AG04449 (cell line): Measurements from ENCODE around the gene CCNT1.

ENCODE experiments used
- CTCF ChIA-PET: fragments of 350-600 bp; formaldehyde crosslinking; extraction: SDS; loops from one replicate; lab custom pipeline; 2021; ENCODE audit warnings: antibody characterized with exemption; lab: Yijun Ruan, JAX
- POLR2A ChIA-PET: fragments of 400-600, 350-600 bp; formaldehyde crosslinking; extraction: SDS; loops from one replicate; lab custom pipeline; 2020; ENCODE audit warnings: antibody characterized with exemption, inconsistent platforms; lab: Yijun Ruan, JAX
- DNase-seq: peaks from one replicate; pipeline ENCODE4 v3.0.0-alpha.2; 2010; ENCODE audit warnings: low read depth, low spot score
- H3K4me3 ChIP-seq: 2 replicates; pipeline ENCODE4 v1.5.1; 2011; ENCODE audit warnings: low read depth, mild to moderate bottlenecking, control low read depth, low read length
- TF ChIP-seq, protein P1 (sequence below): IDR thresholded peaks from one replicate; pipeline ENCODE4 v1.5.1; 2011; ENCODE audit warnings: mild to moderate bottlenecking, moderate library complexity, low read length, control low read depth, inconsistent platforms; ENCODE audit not compliant: insufficient read depth; ENCODE audit errors: missing control alignments

The CCNT1 gene

DNA sequence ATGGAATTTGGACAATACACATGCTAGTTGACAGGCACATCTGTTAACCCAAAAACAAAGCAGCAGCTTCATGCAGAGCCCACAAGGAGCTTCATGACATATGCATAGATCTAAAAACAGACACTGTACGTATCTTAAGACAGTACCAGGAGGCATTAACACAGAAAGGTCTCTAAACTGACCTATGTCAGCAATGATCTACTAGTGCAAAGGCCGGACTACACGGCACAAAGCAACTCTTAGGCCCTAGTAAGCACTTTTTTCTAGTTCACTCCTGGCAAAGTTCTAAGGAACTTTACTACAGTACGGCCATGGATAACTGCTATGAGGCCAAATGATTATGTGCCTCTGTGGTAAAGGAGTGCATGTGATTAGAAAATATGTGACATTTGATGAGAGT, 26.1 kb downstream of the CCNT1 start:
- TF ChIP-seq, protein P1, sequence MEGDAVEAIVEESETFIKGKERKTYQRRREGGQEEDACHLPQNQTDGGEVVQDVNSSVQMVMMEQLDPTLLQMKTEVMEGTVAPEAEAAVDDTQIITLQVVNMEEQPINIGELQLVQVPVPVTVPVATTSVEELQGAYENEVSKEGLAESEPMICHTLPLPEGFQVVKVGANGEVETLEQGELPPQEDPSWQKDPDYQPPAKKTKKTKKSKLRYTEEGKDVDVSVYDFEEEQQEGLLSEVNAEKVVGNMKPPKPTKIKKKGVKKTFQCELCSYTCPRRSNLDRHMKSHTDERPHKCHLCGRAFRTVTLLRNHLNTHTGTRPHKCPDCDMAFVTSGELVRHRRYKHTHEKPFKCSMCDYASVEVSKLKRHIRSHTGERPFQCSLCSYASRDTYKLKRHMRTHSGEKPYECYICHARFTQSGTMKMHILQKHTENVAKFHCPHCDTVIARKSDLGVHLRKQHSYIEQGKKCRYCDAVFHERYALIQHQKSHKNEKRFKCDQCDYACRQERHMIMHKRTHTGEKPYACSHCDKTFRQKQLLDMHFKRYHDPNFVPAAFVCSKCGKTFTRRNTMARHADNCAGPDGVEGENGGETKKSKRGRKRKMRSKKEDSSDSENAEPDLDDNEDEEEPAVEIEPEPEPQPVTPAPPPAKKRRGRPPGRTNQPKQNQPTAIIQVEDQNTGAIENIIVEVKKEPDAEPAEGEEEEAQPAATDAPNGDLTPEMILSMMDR = no peak
- CTCF ChIA-PET = interaction anchor here (0.6 to 1.3 kb wide), 2 partner anchors 8 to 13 kb away, joined by 3 to 5 read pairs; partner anchors contain the start of gene KANSL2
- POLR2A ChIA-PET = no interaction called here
- H3K4me3 ChIP-seq = no peak overlapping the region
- no peak for DNase-seq

DNA sequence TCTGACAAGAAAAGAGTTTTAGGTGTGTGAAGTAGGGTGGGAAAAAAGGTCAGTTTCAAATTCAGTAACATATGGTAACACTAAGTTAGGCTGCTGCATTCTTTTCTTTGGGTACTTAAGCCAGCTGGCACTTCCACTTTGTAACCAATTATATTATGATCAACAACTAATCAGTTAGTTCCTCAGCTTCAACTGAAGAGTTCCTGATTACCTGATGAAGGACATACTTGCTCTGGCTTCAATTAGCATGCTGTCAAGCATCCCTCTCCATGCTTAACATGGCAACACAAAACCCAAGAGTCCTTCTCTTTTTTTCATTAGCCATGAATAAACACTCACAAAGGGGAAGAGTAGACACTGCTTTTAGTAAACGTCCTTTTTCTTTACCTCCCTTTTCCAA, 27.7 kb downstream of the CCNT1 start:
- POLR2A ChIA-PET = no interaction called here
- H3K4me3 ChIP-seq = no peak overlapping the region
- CTCF ChIA-PET = no interaction called here
- DNase-seq = no peak
- TF ChIP-seq, protein P1 = no peak

DNA sequence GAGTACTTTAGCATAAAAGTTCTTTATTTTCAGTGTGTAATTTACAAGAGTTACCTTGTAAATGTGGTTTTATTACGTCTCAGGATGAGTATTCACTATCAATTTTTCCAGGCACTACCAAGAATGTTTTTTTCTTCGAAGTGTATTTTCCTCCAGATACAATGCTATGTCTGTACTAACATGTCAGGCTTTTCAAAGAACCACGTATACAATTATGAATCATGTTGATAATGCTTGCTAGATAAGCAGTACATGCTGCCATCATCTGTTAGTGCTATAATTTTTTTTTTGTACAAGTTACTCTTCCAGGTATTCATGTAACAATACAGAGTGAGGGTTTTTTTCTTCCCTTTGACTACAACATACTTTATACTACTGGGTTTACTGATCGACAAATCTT, 28.9 kb downstream of the CCNT1 start:
- POLR2A ChIA-PET = no interaction called here
- TF ChIP-seq, protein P1 = no peak
- no peak for DNase-seq
- CTCF ChIA-PET = no interaction called here
- no peak overlapping the region for H3K4me3 ChIP-seq

DNA sequence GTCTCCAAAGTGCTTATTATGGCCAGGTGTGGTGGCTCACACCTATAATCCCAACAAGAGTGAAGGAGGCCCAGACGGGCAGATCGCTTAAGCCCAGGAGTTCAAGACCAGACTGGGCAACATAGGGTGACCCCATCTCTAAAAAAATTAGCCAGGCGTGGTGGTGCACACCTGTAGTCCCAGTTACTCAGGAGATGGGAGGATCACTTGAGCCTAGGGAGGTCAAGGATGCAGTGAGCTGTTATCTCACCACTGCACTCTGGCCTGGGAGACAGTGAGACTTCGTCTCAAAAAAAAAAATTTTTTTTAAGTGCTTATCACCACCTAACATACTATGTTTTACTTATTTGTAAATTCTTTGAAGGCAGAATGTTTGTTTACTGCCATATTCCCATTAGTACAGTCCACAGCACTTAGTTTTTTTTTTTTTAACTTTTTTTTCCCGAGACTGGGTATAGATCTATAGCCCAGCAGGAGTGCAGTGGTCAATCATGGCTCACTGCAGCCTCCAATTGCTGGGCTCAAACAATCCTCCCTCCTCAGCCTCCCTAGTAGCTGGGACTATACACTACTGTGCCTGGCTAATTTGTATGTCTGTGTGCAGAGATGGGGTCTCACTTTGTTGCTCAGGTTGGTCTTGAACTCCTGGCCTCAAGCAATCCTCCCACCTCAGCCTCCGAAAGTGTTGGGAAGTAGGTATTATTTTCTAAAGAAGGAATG, 29.7 kb downstream of the CCNT1 start:
- TF ChIP-seq, protein P1 = no peak
- POLR2A ChIA-PET = no interaction called here
- no peak overlapping the region for H3K4me3 ChIP-seq
- DNase-seq = no peak
- CTCF ChIA-PET = no interaction called here

DNA sequence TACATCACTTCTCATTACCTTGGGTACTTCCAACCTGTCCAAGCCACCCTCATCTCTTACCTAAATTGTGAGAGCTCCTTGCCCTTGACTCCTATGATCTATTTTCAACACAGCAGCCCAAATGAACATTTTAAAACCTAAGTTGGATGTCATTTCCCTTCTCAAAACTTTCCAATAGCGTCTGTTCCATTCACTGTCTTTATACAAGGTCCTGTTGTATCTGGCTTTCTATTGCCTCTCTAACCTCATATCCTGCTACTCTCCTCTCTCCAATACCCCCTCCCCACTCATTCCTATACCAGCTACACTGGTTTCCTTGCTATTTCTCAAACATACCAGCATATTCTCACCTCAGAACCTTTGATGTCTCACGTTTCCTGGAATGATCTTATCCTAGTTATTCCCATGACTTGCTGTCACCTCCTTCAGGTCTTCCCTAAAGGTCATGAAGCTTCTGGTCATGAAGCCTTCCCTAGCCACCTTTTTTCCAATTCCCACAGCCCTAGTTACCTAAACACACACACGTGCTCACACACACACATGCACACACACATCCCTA, 30.4 kb downstream of the CCNT1 start:
- no peak overlapping the region for H3K4me3 ChIP-seq
- no peak for DNase-seq
- ChIA-PET CTCF (interaction anchor here (0.7 kb wide), 1 partner anchor 9 kb away, joined by 4 read pairs; no protein-coding TSS in a partner anchor), POLR2A (no interaction called here)
- TF ChIP-seq, protein P1 = no peak

DNA sequence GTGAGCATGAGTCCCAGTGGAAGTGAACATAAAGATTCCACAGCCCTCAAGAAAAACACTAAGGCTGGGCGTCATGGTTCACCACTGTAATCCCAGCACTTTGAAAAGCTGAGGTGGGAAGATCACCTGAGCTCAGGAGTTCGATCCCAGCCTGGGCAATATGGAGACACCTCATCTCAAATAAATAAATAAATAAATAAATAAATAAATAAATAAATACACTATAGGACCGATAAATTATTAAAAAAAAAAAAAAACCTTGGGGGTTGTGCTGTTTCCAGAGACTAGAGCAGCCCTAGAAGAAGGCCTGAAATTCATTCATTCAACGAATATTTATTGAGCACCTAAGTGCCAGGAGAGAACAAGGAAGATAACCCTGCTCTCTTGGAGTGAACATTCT, 33.0 kb downstream of the CCNT1 start:
- CTCF ChIA-PET = interaction anchor here (1.9 kb wide), 1 partner anchor 132 kb away, joined by 7 read pairs; no protein-coding TSS in a partner anchor
- no peak overlapping the region for H3K4me3 ChIP-seq
- DNase-seq = no peak
- POLR2A ChIA-PET = no interaction called here
- TF ChIP-seq, protein P1 = no peak
